HUES48 (cell line): ENCODE measurements around the gene GPRIN2.
"Not testable (repeated sequence)": the region's sequence is repeated elsewhere in the genome, so short reads cannot be mapped to it uniquely, and the experiment has no call there.

Experiments used
- H3K27ac ChIP-seq: one replicate; pipeline ENCODE4 v1.7.0; 2013; ENCODE audit warnings: low read depth, low read length, inconsistent platforms
- H3K27me3 ChIP-seq: 2 replicates; pipeline ENCODE4 v1.6.1; 2013; ENCODE audit warnings: mild to moderate bottlenecking, low read length; ENCODE audit not compliant: control insufficient read depth, insufficient read depth
- H3K36me3 ChIP-seq: 2 replicates; pipeline ENCODE4 v1.6.1; 2013; ENCODE audit warnings: low read length; ENCODE audit not compliant: control insufficient read depth, insufficient read depth
- H3K4me1 ChIP-seq: 2 replicates; pipeline ENCODE4 v1.6.1; 2013; ENCODE audit warnings: mild to moderate bottlenecking, low read length; ENCODE audit not compliant: control insufficient read depth, insufficient read depth
- H3K4me3 ChIP-seq: 2 replicates; pipeline ENCODE4 v1.5.1; 2013; ENCODE audit warnings: mild to moderate bottlenecking, low read depth, low read length
- H3K9ac ChIP-seq: 2 replicates; pipeline ENCODE4 v1.6.1; 2013; ENCODE audit warnings: mild to moderate bottlenecking, low read depth, low read length, moderate library complexity
- H3K9me3 ChIP-seq: 2 replicates; pipeline ENCODE4 v1.6.1; 2013; ENCODE audit warnings: low read length; ENCODE audit not compliant: control insufficient read depth, insufficient read depth

GPRIN2 gene

DNA sequence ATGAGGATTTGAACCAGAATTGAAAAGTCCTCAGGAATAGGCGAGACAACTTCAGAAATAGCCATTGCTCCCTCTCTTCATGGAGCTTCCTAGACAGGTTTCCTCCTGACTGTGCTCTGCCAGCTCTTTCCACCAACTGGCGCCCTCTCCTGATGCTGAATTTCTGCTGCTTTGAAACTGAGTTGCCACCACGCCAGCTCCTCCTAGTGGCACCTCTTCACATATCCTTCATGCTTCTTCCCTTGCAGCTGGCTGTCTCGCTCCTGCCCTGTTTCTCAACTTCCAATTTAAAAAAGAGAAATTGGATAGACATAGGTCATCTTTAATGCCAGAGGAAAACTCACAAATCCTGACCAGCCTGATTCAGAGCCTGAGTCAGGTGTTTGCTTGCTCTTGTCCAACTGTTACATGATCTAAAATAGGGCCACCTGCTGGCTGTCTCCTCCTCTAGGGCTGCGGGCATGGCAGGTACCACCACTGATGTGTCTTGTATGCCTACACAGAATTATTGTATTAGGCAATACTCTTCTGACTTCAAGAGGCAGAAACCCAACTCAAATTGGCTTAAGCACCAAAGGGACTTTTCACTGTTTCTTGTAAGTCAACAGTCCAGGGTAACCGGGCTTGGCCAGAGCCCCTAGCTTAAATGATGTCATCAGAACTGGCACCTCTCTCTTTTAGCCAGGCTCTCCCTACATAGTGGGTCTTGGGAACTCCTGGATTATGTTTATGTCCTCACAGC lies 9.3 kb upstream of the GPRIN2 start:
- not testable (repeated sequence) for H3K27me3 ChIP-seq, H3K9ac ChIP-seq, H3K36me3 ChIP-seq, H3K9me3 ChIP-seq, H3K27ac ChIP-seq, H3K4me1 ChIP-seq, H3K4me3 ChIP-seq

DNA sequence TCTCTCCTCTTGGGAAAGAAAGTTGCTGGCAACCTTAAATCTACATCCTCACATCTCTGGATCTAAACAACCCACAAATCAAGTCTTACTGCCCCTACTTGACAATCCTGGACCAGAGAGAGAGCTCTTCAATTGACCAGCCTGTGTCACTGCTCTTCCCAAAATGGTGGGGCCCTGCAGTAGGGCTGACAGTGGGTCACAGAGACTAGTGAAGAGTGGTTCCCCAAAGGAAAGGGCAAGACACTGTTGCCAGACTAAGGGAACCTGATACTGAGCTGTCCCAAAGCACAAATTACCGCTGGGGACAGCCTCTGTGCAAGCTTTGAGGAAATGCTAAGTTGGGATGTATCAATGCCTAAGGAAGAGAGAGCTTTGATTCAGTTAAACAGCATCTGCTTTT lies 4.5 kb upstream of the GPRIN2 start:
- Histone ChIP-seq H3K27ac (no peak overlapping the region), H3K9me3 (no peaks in the 10 kb centered on the region), H3K36me3 (no peaks in the 10 kb centered on the region), H3K27me3 (peaks cover 29% of the 10 kb centered on the region), H3K9ac (no peak overlapping the region), H3K4me1 (no peaks in the 10 kb centered on the region; the same call in 1 of the 2 replicates), H3K4me3 (no peak overlapping the region)

DNA sequence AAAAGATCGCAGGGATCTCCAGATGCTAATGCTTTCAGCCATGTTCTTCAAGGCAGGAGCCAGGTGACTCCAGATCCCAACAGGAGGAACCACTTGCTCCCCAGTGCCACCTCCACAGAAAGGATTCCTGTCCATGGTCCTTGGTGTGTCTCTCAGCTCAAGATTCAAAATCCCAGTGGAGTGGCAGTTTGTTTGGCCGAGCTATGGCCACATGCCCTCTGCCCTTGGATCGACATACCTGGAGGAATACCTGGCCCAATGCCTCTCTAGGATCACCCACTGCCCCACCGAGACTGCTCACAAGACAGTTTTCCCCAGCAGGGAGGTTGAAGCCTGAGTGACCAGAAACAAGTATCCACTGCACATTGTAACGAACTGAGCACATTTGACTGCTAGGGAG lies 3.9 kb upstream of the GPRIN2 start:
- Histone ChIP-seq H3K4me1 (peaks cover 4% of the 10 kb centered on the region), H3K27me3 (peaks cover 32% of the 10 kb centered on the region), H3K4me3 (no peak overlapping the region), H3K9ac (no peak overlapping the region), H3K36me3 (no peaks in the 10 kb centered on the region), H3K27ac (no peak overlapping the region), H3K9me3 (no peaks in the 10 kb centered on the region)

DNA sequence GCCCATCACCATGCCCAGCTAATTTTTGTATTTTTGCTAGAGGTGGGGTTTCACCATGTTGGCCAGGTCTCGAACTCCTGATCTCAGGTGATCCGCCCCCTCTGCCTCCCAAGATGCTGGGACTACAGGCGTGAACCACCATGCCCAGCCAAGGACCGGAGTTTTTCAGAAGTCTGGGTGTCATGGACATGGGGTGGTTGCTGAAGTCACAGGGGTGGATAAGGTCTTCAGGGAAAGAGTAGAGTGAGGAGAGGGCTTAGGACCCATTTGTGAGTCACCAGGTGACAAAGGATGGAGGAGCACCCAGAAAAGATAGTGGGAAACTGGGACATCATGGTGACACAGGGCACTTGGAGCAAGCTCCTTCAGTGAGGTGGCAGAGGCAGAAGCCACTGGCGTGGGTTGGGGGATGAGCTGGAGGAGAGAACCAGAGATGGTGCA lies 2.8 kb upstream of the GPRIN2 start:
- no peak overlapping the region for H3K27ac ChIP-seq
- H3K9ac ChIP-seq, result no peak overlapping the region
- no peaks in the 10 kb centered on the region for H3K36me3 ChIP-seq
- H3K4me1 ChIP-seq, result peaks cover 7% of the 10 kb centered on the region
- peaks cover 35% of the 10 kb centered on the region for H3K27me3 ChIP-seq
- H3K9me3 ChIP-seq, result no peaks in the 10 kb centered on the region
- no peak overlapping the region for H3K4me3 ChIP-seq

DNA sequence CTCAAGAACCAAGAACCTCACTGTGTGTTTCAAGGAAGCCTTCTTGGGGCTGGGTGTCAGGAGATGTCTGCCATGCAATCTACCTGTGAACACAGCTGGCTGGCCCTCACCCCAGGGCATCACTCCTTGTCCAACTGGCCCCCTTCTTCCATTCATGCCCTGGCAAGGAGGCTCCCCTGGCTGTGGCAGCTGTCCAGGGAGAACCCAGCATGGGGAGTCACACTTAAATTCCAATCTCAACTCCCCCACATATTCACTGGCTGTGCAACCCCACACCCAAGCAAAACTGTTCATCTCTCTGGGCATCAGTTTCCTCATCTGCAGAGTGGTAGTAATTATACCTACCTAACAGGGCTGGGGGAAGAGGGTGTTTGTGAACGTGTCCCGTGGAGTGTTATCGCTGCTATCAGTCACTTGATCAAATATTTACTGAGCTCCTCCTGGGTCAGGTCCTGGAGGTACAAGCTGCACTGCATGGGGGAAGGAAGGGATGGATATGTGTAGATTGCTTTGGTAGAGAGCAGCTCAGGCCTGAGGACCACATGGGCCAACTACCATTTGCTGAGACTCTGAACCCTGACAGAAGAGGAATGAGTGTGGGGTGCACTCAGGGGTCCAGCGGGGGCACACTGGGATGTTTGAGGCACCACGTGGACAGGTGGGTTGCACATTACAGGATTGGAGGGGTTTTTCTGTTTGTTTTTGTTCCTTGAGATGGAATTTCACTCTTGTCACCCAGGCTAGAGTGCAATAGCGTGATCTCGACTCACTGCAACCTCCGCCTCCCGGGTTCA lies 2.1 kb upstream of the GPRIN2 start:
- Histone ChIP-seq H3K27me3 (peaks cover 35% of the 10 kb centered on the region), H3K9me3 (no peaks in the 10 kb centered on the region), H3K4me1 (peaks cover 7% of the 10 kb centered on the region), H3K9ac (no peak overlapping the region), H3K36me3 (peaks cover 6% of the 10 kb centered on the region; the same call in 1 of the 2 replicates), H3K27ac (no peak overlapping the region), H3K4me3 (no peak overlapping the region)

DNA sequence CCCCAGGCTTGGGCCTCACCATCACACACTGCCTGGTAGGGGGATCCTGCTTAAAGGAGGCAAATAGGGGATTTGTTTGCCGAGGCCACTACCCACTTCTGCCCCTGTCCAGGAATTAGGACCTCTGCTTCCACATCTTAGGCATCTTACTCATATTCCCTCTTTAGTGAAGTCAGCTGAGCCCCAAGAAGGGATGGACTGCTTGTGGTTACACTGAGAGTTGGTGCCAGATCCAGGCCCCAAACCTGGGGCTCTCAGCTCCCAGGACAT lies 1.6 kb upstream of the GPRIN2 start:
- H3K27ac ChIP-seq, result no peak overlapping the region
- H3K4me1 ChIP-seq, result peaks cover 7% of the 10 kb centered on the region
- no peaks in the 10 kb centered on the region for H3K9me3 ChIP-seq
- H3K27me3 ChIP-seq, result peaks cover 35% of the 10 kb centered on the region
- H3K4me3 ChIP-seq, result no peak overlapping the region
- no peak overlapping the region for H3K9ac ChIP-seq
- H3K36me3 ChIP-seq, result peaks cover 11% of the 10 kb centered on the region

DNA sequence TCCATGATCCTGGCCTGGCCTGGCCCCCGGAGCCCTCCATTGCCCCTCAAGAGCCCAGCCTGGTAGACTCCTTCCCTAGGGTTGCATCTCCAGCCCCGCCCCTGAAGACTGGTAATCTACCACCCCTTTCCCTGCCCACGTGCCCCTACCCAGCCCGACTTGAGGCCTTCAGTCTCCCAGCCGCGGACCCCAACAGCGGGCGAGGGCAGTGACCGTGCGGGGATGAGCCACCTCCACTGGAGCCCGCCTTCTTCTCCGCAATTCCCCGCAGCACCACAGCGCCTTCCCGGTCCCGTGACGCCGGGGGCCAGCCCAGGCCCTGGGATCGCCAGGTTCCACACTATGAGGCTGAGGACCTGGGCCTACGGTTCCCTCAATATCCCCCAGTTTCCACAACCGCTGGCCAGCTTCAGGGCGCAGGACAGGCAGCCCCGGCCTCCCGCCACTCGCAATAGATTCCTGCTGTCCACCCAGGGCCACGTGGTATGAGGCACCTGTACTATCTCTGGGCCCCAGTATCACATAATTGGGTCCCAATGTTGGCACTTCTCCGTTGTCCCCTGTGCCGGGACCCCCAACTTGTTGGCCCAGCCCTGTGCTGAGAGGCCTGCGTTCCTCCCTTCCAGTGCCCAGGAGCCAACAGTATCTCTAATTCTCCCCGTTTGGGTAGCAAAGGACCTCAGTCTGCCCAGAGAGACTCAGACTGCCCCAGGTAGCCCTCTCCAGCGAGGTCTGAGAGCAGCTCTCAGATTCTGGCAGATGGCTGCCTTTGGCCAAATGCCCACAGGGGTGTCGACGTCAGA lies 1.1 kb upstream of the GPRIN2 start:
- no peak overlapping the region for H3K27ac ChIP-seq
- peaks cover 16% of the 10 kb centered on the region for H3K36me3 ChIP-seq
- H3K9me3 ChIP-seq, result no peaks in the 10 kb centered on the region
- H3K4me1 ChIP-seq, result peaks cover 7% of the 10 kb centered on the region
- peaks cover 35% of the 10 kb centered on the region for H3K27me3 ChIP-seq
- no peak overlapping the region for H3K9ac ChIP-seq
- H3K4me3 ChIP-seq, result peak overlapping the region; percentile 77

DNA sequence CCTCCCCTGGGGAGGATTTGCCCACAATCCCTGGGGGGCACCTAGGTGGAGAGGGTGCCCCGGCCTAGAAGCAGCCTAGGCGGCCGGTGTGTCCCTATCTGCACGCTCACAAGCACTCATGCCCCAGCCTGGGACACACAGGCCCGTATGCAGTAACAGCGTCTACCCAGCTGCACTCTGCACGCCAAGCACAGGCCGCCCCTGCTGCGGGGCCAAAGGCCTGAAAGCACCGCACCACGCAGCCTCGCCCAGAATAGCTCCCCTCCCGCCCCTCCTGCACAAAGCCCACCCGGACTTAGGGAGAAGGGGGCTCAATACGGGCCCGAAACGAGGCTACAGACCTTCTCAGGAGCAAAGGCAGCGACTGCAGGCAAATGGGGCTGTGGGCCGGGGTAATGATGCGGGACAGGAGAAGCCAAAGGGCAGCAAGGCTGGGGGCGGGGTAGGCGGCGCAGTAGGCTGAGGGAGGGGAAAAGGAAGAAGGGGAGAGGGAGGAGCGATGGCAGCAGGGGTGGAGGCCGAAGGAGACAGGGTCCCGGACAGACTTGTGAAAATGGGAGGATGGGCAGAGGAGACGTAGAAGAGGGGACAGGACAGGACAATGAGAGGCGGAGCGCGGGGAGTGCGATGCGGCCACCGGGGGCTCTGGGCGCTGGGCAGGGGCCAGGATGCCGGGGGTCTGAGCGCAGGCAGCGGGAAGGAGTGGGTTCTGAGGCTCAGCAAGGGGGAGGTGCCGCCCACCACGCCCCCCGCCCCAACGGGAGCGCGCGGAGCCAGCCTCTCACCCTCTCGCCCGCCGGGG lies 544 bp downstream of the GPRIN2 start:
- Histone ChIP-seq H3K4me1 (peaks cover 7% of the 10 kb centered on the region), H3K27me3 (peaks cover 33% of the 10 kb centered on the region), H3K36me3 (peaks cover 32% of the 10 kb centered on the region), H3K9me3 (no peaks in the 10 kb centered on the region), H3K4me3 (peak overlapping the region; percentile 77), H3K9ac (peak overlapping the region; percentile 12), H3K27ac (peak overlapping the region; percentile 3)

DNA sequence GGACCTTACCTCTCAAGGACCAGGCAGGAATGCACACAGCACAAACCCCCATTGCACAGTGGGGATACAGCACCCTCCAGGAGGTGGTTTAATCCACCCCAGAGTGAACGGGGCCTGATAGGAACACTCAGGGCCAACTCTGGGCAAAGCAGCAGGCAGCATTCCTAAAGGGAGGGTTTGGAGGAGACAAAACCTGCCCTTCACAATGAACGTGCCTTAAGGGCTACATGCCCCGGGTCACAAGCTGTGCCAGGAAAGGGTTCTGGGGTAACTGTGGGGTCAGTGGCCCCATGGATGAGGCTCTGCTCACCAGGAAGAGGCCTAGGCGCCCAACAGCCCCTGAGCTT lies 1.1 kb downstream of the GPRIN2 start:
- H3K9ac ChIP-seq, result peak overlapping the region; percentile 12; the same call in 1 of the 2 replicates
- H3K4me3 ChIP-seq, result peak overlapping the region; percentile 77
- peaks cover 7% of the 10 kb centered on the region for H3K4me1 ChIP-seq
- no peaks in the 10 kb centered on the region for H3K9me3 ChIP-seq
- H3K27ac ChIP-seq, result peak overlapping the region; percentile 3
- peaks cover 37% of the 10 kb centered on the region for H3K36me3 ChIP-seq
- peaks cover 27% of the 10 kb centered on the region for H3K27me3 ChIP-seq

DNA sequence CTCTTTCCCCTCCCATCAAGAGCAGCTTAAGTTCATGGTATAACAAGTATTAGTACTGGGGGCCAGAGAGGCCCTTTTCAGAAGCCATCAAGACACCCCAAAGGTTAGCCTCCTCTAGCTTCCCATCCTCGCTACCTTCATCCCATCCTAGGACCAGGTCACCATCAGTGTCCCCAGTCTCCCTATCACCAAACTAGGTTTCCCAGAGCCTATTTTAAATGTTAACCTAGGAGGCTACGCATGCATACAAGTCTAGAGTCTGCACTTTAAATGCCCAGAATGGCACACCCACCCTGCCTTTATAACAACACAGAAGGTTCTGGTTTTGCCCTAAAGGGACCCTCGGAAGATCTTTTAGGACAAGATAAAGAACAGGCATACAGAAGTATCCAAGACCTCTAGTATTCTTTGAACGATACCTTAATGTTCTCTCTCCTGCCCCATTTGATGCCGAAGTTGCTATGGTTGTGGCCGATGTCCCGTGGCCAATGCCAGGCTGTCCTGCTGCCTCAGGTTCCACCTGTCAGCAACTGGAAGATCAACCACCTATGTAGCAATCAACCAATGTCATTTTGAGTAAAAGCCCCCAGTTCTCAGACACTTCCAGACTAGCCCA lies 2.2 kb downstream of the GPRIN2 start:
- Histone ChIP-seq H3K4me3 (no peak overlapping the region), H3K36me3 (peaks cover 47% of the 10 kb centered on the region), H3K9me3 (no peaks in the 10 kb centered on the region), H3K27me3 (peaks cover 25% of the 10 kb centered on the region), H3K9ac (no peak overlapping the region), H3K4me1 (peaks cover 7% of the 10 kb centered on the region), H3K27ac (no peak overlapping the region)
